Astrocyte of the cerebellum (primary cell): ENCODE measurements around the gene MRTFA.

Experiments used
- DNase-seq: peaks from one replicate; pipeline ENCODE4 v3.0.0-alpha.2; 2011; ENCODE audit warnings: low read depth
- H3K4me3 ChIP-seq: 2 replicates; pipeline ENCODE4 v1.5.1; 2011; ENCODE audit warnings: mild to moderate bottlenecking, low read depth, low read length, moderate library complexity
- CTCF ChIP-seq: IDR thresholded peaks from 2 replicates; pipeline ENCODE4 v1.5.1; 2012; ENCODE audit warnings: low read length, low read depth, moderate library complexity, mild to moderate bottlenecking; ENCODE audit errors: missing control alignments
- in situ Hi-C: cut with HindIII; loops from 2 replicates; pipeline ENCODE4 v1.10.0; 2017; ENCODE audit warnings: low sequenced_read_pairs

MRTFA gene

GRCh38 chr22:40522141-40522540 lies 114.4 kb downstream of the MRTFA start:
- no peak for DNase-seq
- no peak overlapping the region for H3K4me3 ChIP-seq
- TF ChIP-seq CTCF = no peak
- in situ Hi-C loops = no loop called here

- TF ChIP-seq CTCF = no peak
- no peak for DNase-seq
- no peak overlapping the region for H3K4me3 ChIP-seq
- in situ Hi-C loops = no loop called here
Observed at GRCh38 chr22:40521046-40521445, 115.5 kb downstream of the MRTFA start.

DNA sequence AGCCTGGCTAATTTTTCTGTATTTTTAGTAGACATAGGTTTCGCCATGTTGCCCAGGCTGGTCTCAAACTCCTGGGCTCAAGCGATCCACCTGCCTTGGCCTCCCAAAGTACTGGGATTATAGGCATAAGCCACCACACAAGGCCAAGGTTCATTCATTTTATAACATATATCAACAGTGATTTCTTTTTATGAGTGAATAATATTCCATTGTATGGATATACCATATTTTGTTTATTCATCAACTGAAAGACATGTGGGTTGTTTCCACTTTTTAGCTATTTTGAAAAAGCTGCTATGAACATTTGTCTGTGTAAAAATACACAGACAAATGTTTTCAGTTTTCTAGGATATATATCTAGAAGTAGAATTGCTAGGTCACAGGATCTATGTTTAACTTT lies 116.0 kb downstream of the MRTFA start:
- no peak for DNase-seq
- in situ Hi-C loops = no loop called here
- no peak for TF ChIP-seq CTCF
- H3K4me3 ChIP-seq = no peak overlapping the region

- DNase-seq = no peak
- TF ChIP-seq CTCF = no peak
- in situ Hi-C loops = loop anchor here (5.0 kb wide), 1 partner anchor 127 kb away; no protein-coding TSS in a partner anchor
- H3K4me3 ChIP-seq = no peak overlapping the region
Observed at GRCh38 chr22:40519948-40520331, 116.6 kb downstream of the MRTFA start.

DNA sequence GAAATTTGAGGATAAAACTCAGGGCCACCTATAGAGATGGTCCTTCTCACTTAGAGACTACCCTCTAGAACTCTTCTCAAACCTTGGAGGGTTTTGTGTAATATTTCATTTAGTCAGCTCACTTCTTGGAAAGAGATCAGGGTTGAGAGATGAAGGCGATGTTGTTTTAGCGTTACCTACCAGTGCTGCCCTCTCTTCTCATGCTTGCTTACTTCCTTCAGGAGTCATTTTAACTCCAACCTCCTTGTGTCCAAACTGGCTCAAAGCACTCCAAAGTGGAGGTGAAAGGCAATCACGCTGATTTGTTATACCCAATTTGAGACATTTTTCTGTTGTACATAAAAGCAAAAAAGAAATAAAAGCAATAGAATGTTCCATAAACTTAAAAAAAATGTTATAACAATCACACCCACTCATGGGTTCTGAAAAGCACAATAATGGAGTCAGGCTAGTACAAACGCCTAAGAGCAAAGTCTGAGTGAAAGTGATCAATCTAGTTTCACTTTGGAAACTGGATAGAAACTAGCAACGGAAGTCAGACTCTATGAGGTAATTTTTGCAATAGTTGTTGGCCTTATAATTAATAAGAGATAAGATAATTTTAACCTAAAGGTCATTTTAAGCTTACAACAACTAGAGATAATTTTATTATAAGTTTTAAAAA lies 117.1 kb downstream of the MRTFA start:
- DNase-seq = no peak
- in situ Hi-C loops = loop anchor here (5.0 kb wide), 1 partner anchor 128 kb away; no protein-coding TSS in a partner anchor
- TF ChIP-seq CTCF = no peak
- no peak overlapping the region for H3K4me3 ChIP-seq

DNA sequence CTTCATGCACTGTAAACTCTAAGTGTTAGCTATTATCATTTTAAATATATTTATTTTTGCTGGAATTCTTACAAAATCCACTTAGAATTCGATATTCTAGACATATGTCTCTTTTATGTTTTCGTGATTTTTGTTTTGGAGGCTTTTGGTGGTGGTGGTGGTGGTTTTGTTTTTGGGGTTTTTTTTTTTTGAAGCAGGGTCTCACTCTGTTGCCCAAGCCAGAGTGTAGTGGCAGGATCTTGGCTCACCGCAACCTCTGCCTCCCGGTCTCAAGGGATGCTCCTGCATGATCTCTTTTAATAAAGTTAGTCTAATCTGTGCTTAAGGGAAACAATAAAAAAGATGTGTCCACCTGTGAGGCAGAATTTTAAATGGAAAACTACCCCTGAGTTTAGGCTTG lies 117.7 kb downstream of the MRTFA start:
- no peak for DNase-seq
- TF ChIP-seq CTCF = no peak
- in situ Hi-C loops = loop anchor here (5.0 kb wide), 1 partner anchor 128 kb away; no protein-coding TSS in a partner anchor
- no peak overlapping the region for H3K4me3 ChIP-seq
